H9 (cell line): ENCODE data around the gene KCNQ2. TPM values are rescaled to one million over a fixed set of nuclear protein-coding genes. Genes with fewer than 3 reads are reported as not detected.

Experiments used
- DNase-seq: peaks from one replicate; pipeline ENCODE4 v3.0.0-alpha.2; 2017
- H2AFZ ChIP-seq: one replicate; pipeline ENCODE4 v1.6.1; 2013; ENCODE audit warnings: mild to moderate bottlenecking, low read length, control low read depth, moderate library complexity
- H2AK5ac ChIP-seq: 2 replicates; pipeline ENCODE4 v1.6.1; 2013; ENCODE audit warnings: low read length, control low read depth, mixed read lengths; ENCODE audit not compliant: insufficient read length
- H2BK120ac ChIP-seq: one replicate; pipeline ENCODE4 v1.6.1; 2013; ENCODE audit warnings: low read depth, mild to moderate bottlenecking, low read length, control low read depth, inconsistent platforms; ENCODE audit not compliant: poor library complexity, severe bottlenecking
- H2BK12ac ChIP-seq: 2 replicates; pipeline ENCODE4 v1.6.1; 2013; ENCODE audit warnings: low read length, control low read depth, mixed read lengths, low read depth; ENCODE audit not compliant: insufficient read length
- H2BK15ac ChIP-seq: 2 replicates; pipeline ENCODE4 v1.6.1; 2013; ENCODE audit warnings: low read depth, low read length, control low read depth
- H2BK20ac ChIP-seq: one replicate; pipeline ENCODE4 v1.6.1; 2013; ENCODE audit warnings: low read depth, mild to moderate bottlenecking, low read length, control low read depth, inconsistent platforms; ENCODE audit not compliant: poor library complexity, severe bottlenecking
- H2BK5ac ChIP-seq: 2 replicates; pipeline ENCODE4 v1.6.1; 2013; ENCODE audit warnings: low read length, control low read depth, mixed read lengths; ENCODE audit not compliant: insufficient read length
- H3K14ac ChIP-seq: 2 replicates; pipeline ENCODE4 v1.6.1; 2013; ENCODE audit warnings: low read length, control low read depth; ENCODE audit not compliant: insufficient read depth
- H3K18ac ChIP-seq: 2 replicates; pipeline ENCODE4 v1.6.1; 2013; ENCODE audit warnings: low read depth, mild to moderate bottlenecking, mixed read lengths, low read length, control low read depth; ENCODE audit not compliant: insufficient read length
- H3K23ac ChIP-seq: 2 replicates; pipeline ENCODE4 v1.6.1; 2013; ENCODE audit warnings: low read length, control low read depth, mixed read lengths, low read depth; ENCODE audit not compliant: insufficient read length
- H3K23me2 ChIP-seq: 2 replicates; pipeline ENCODE4 v1.6.1; 2013; ENCODE audit warnings: low read depth, mild to moderate bottlenecking, mixed read lengths, low read length, control low read depth; ENCODE audit not compliant: insufficient read length, poor library complexity, severe bottlenecking
- H3K27ac ChIP-seq: 2 replicates; pipeline ENCODE4 v1.5.1; 2013; ENCODE audit warnings: low read length, control low read depth, mixed read lengths, low read depth; ENCODE audit not compliant: insufficient read length
- H3K27me3 ChIP-seq: 2 replicates; pipeline ENCODE4 v1.6.1; 2013; ENCODE audit warnings: low read length, control low read depth, inconsistent platforms; ENCODE audit not compliant: insufficient read depth
- H3K4ac ChIP-seq: 2 replicates; pipeline ENCODE4 v1.6.1; 2013; ENCODE audit warnings: low read depth, mild to moderate bottlenecking, control low read depth, inconsistent platforms, low read length, moderate library complexity
- H3K4me1 ChIP-seq: 2 replicates; pipeline ENCODE4 v1.6.1; 2013; ENCODE audit warnings: low read length, control low read depth, inconsistent platforms; ENCODE audit not compliant: insufficient read depth
- H3K4me2 ChIP-seq: 2 replicates; pipeline ENCODE4 v1.6.1; 2013; ENCODE audit warnings: low read length, control low read depth, mixed read lengths; ENCODE audit not compliant: insufficient read length, insufficient read depth
- H3K56ac ChIP-seq: 2 replicates; pipeline ENCODE4 v1.6.1; 2013; ENCODE audit warnings: low read depth, mild to moderate bottlenecking, mixed read lengths, low read length, control low read depth; ENCODE audit not compliant: insufficient read length
- H3K79me1 ChIP-seq: 2 replicates; pipeline ENCODE4 v1.6.1; 2013; ENCODE audit warnings: low read depth, mild to moderate bottlenecking, moderate library complexity, low read length, control low read depth, inconsistent platforms; ENCODE audit not compliant: insufficient read depth, poor library complexity, severe bottlenecking
- H3K79me2 ChIP-seq: 2 replicates; pipeline ENCODE4 v1.6.1; 2013; ENCODE audit warnings: low read length, control low read depth, inconsistent platforms; ENCODE audit not compliant: insufficient read depth
- H3K9ac ChIP-seq: 2 replicates; pipeline ENCODE4 v1.6.1; 2013; ENCODE audit warnings: low read length, control low read depth, mixed read lengths; ENCODE audit not compliant: insufficient read length; ENCODE audit errors: extremely low read depth
- H3K9me3 ChIP-seq: one replicate; pipeline ENCODE4 v1.6.1; 2013; ENCODE audit warnings: low read depth, low read length, inconsistent platforms; ENCODE audit not compliant: control insufficient read depth
- H3T11ph ChIP-seq: one replicate; pipeline ENCODE4 v1.6.1; 2013; ENCODE audit warnings: mild to moderate bottlenecking, low read length, control low read depth, inconsistent platforms
- H4K20me1 ChIP-seq: one replicate; pipeline ENCODE4 v1.6.1; 2013; ENCODE audit not compliant: control insufficient read depth, insufficient read length, insufficient read depth
- H4K5ac ChIP-seq: 2 replicates; pipeline ENCODE4 v1.6.1; 2013; ENCODE audit warnings: low read depth, mild to moderate bottlenecking, mixed read lengths, low read length, control low read depth; ENCODE audit not compliant: insufficient read length
- H4K8ac ChIP-seq: replicated peaks from 2 replicates; pipeline ENCODE4 v1.6.1; 2013; ENCODE audit warnings: low read length, control low read depth, mixed read lengths, low read depth; ENCODE audit not compliant: insufficient read length
- H4K91ac ChIP-seq: 2 replicates; pipeline ENCODE4 v1.6.1; 2013; ENCODE audit warnings: low read depth, mild to moderate bottlenecking, moderate library complexity, mixed read lengths, low read length, control low read depth; ENCODE audit not compliant: insufficient read length
- H3K27ac Mint-ChIP-seq, 3 experiments: 2 replicates in 2 of 3; 3 replicates in 1 of 3; pipeline ENCODE4 v1.8.0; 2020 to 2021; ENCODE audit warnings: mixed read lengths in 3 of 3, mild to moderate bottlenecking in 1 of 3, moderate library complexity in 1 of 3
- H3K27me3 Mint-ChIP-seq: 2 replicates; pipeline ENCODE4 v1.8.0; 2021; ENCODE audit warnings: low read depth, mild to moderate bottlenecking, moderate library complexity, mixed read lengths
- H3K36me3 Mint-ChIP-seq, 3 experiments: 2 replicates in 2 of 3; 3 replicates in 1 of 3; pipeline ENCODE4 v1.8.0; 2020 to 2021; ENCODE audit warnings: low read depth in 3 of 3, mixed read lengths in 3 of 3; ENCODE audit not compliant: insufficient read depth in 1 of 3
- H3K4me1 Mint-ChIP-seq, 2 experiments: 2 replicates each; pipeline ENCODE4 v1.8.0; 2020; ENCODE audit warnings: mixed read lengths in 2 of 2
- H3K4me3 Mint-ChIP-seq, 2 experiments: 2 replicates in 1 of 2; 3 replicates in 1 of 2; pipeline ENCODE4 v1.8.0; 2020 to 2021; ENCODE audit warnings: mild to moderate bottlenecking in 2 of 2, mixed read lengths in 2 of 2, moderate library complexity in 1 of 2
- H3K9me3 Mint-ChIP-seq, 2 experiments: 2 replicates in 1 of 2; 3 replicates in 1 of 2; pipeline ENCODE4 v1.8.0; 2020; ENCODE audit warnings: mild to moderate bottlenecking in 2 of 2, mixed read lengths in 2 of 2, moderate library complexity in 1 of 2
- CTCF ChIP-seq: fragments of 200-600 bp; sonication (generic); conservative IDR thresholded peaks from 3 replicates; pipeline ENCODE4 v1.8.0; 2021; ENCODE audit warnings: antibody characterized with exemption, mild to moderate bottlenecking
- WGBS: extraction: QIAGEN DNeasy Blood & Tissue Kit; methylation state at CpG from one replicate; pipeline ENCODE4 v1.1.7; 2013; ENCODE audit warnings: missing lambda C conversion rate, low lambda C conversion rate, mixed read lengths; ENCODE audit not compliant: insufficient read length; ENCODE audit errors: extremely low coverage; 5-methylcytosine and 5-hydroxymethylcytosine counted together
- total RNA-seq: library from RNA; stranded (reverse); gene quantifications from 2 replicates; pipeline ENCODE4 v1.2.1, GENCODE V29; 2021

Gene KCNQ2
- total RNA-seq, 1 experiment from 2014 or later: 69.2 TPM

- Histone ChIP-seq H4K8ac (no peak overlapping the region), H3K4me2 (peak overlapping the region; percentile 20), H3T11ph (no peak overlapping the region), H2BK12ac (no peak overlapping the region), H3K14ac (no peak overlapping the region), H2BK5ac (no peak overlapping the region), H4K91ac (no peak overlapping the region), H3K23me2 (no peaks in the 10 kb centered on the region), H2BK15ac (no peak overlapping the region), H4K20me1 (no peaks in the 10 kb centered on the region), H3K9ac (no peak overlapping the region), H3K9me3 (no peaks in the 10 kb centered on the region), H2BK120ac (no peak overlapping the region), H2AFZ (no peak overlapping the region), H3K27ac (no peak overlapping the region), H2AK5ac (no peak overlapping the region), H3K4me1 (no peaks in the 10 kb centered on the region), H3K79me1 (no peaks in the 10 kb centered on the region), H3K4ac (no peak overlapping the region), H2BK20ac (no peak overlapping the region), H3K56ac (no peak overlapping the region), H3K27me3 (no peaks in the 10 kb centered on the region), H3K23ac (no peak overlapping the region), H3K18ac (peak overlapping the region; percentile 56), H3K79me2 (no peaks in the 10 kb centered on the region), H4K5ac (no peak overlapping the region)
- H3K27me3 Mint-ChIP-seq: no peaks in the 10 kb centered on the region
- WGBS: no CpG with 5 or more reads among the region's 23 CpGs
- H3K4me3 Mint-ChIP-seq: 0 out of 5 replicates have a peak overlapping the region, but pooled peaks of 1 of the 2 experiments have one; percentile 30
- no peaks in the 10 kb centered on the region for H3K9me3 Mint-ChIP-seq
- no peak overlapping the region for H3K27ac Mint-ChIP-seq
- peaks cover 0 to 15% of the 10 kb centered on the region in 2 experiments; a peak in 2 of 4 replicates for H3K4me1 Mint-ChIP-seq
- peaks cover 0 to 4% (median 2%) of the 10 kb centered on the region in 3 experiments; a peak in 2 of 7 replicates for H3K36me3 Mint-ChIP-seq
- peak; percentile 69 for DNase-seq
- no peak for TF ChIP-seq CTCF
Observed at GRCh38 chr20:63409834-63410435, 62.5 kb downstream of the KCNQ2 start.
